HFF-Myc (cell line): ENCODE results near the gene MAP3K10.

Source experiments
- DNase-seq: peaks from one replicate; pipeline ENCODE4 v3.0.0-alpha.2; 2011; ENCODE audit warnings: low read depth; ENCODE audit errors: extremely low read depth
- H3K4me3 ChIP-seq: replicated peaks from 2 replicates; pipeline ENCODE4 v1.5.1; 2011; ENCODE audit warnings: low read depth, mild to moderate bottlenecking, control low read depth, low read length
- TF ChIP-seq, protein P1 (sequence below): IDR thresholded peaks from 2 replicates; pipeline ENCODE4 v1.5.1; 2012; ENCODE audit warnings: mild to moderate bottlenecking, low read depth, low read length, control low read depth; ENCODE audit errors: missing control alignments

The MAP3K10 gene

GRCh38 chr19:40175820-40176219, 15.4 kb upstream of the MAP3K10 start:
- H3K4me3 ChIP-seq = no peak overlapping the region
- DNase-seq = no peak
- TF ChIP-seq, protein P1, sequence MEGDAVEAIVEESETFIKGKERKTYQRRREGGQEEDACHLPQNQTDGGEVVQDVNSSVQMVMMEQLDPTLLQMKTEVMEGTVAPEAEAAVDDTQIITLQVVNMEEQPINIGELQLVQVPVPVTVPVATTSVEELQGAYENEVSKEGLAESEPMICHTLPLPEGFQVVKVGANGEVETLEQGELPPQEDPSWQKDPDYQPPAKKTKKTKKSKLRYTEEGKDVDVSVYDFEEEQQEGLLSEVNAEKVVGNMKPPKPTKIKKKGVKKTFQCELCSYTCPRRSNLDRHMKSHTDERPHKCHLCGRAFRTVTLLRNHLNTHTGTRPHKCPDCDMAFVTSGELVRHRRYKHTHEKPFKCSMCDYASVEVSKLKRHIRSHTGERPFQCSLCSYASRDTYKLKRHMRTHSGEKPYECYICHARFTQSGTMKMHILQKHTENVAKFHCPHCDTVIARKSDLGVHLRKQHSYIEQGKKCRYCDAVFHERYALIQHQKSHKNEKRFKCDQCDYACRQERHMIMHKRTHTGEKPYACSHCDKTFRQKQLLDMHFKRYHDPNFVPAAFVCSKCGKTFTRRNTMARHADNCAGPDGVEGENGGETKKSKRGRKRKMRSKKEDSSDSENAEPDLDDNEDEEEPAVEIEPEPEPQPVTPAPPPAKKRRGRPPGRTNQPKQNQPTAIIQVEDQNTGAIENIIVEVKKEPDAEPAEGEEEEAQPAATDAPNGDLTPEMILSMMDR = no peak

DNA sequence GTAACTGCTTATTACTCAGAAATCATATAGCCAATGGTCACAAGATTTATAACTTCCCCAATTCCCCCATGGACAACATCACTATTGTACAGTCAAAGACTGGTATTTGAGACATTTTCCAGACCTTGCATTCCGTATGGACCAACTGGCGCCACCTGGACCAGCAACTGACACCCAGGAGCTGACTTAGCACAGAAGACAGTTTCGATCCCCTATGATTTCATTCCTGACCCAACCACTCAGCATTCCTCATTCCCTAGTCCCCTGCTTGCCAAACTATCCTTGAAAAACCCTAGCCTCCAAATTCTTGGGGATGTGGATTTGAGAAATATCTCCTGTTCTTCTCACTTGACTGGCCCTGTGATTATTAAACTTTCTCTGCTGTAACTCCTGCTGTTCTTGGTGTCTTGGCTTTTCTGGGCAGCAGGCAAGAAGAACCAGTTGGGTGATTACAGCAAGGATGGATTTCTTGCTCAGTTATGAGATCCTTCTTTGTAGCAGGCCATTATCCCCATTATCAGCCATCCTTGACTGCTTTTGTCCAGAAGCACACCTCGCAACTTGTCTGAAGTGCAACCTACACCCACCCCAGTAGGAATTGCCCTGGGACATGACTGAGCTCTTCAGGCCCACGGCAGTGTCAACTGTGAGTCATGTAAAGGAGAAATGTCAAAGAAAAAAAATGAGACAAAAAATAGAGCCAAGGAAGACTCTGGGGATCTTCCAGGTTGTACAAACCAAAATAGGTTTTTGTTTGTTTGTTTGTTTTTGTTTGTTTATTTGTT, 13.7 kb upstream of the MAP3K10 start:
- TF ChIP-seq, protein P1 = no peak
- DNase-seq = no peak
- no peak overlapping the region for H3K4me3 ChIP-seq

DNA sequence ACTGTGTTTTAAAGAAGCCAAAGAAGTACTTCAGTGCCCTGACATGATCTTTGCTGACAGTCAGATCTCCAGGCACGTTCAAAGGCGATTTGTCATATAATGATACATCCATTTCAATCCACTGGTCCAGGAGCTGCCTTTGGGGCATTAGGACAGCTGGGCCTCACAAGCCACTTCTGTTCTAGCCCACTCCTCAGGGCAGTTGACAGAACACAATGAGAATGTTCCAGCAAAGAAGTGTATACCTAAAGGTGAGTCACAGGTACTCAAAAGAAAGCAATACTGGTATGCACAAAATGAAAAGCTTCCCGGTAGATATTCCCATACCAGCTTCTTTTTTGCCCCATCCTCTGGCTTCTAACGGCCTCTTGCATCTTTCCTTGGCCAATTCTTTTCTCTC, 12.5 kb upstream of the MAP3K10 start:
- TF ChIP-seq, protein P1 = no peak
- DNase-seq = no peak
- H3K4me3 ChIP-seq = no peak overlapping the region

- DNase-seq = no peak
- H3K4me3 ChIP-seq = no peak overlapping the region
- TF ChIP-seq, protein P1 = no peak
These were observed 7.0 kb upstream of the MAP3K10 start for GRCh38 chr19:40184273-40184672.

DNA sequence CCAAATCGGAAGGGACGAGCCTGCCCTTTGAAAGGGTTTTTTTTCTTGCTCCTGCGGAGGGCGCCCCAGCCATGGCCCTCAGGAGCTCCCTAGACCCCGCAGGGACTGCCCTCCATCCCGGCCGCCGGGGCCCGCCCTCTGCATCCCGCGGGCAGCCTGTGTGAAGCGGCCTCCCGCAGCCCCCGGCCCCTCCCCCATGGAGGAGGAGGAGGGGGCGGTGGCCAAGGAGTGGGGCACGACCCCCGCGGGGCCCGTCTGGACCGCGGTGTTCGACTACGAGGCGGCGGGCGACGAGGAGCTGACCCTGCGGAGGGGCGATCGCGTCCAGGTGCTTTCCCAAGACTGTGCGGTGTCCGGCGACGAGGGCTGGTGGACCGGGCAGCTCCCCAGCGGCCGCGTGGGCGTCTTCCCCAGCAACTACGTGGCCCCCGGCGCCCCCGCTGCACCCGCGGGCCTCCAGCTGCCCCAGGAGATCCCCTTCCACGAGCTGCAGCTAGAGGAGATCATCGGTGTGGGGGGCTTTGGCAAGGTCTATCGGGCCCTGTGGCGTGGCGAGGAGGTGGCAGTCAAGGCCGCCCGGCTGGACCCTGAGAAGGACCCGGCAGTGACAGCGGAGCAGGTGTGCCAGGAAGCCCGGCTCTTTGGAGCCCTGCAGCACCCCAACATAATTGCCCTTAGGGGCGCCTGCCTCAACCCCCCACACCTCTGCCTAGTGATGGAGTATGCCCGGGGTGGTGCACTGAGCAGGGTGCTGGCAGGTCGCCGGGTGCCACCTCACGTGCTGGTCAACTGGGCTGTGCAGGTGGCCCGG, 815 bp downstream of the MAP3K10 start:
- no peak for DNase-seq
- peak overlapping the region; percentile 85 for H3K4me3 ChIP-seq
- TF ChIP-seq, protein P1 = no peak

- peak overlapping the region; percentile 85 for H3K4me3 ChIP-seq
- TF ChIP-seq, protein P1 = no peak
- DNase-seq = no peak
These were observed 1.7 kb downstream of the MAP3K10 start for GRCh38 chr19:40192758-40193586.
